ENCODE data around the gene NELFE.
"Not testable (repeated sequence)": the region's sequence is repeated elsewhere in the genome, so short reads cannot be mapped to it uniquely, and the experiment has no call there.

The NELFE gene

GRCh38 chr6:31911826-31912585, 46.8 kb downstream of the NELFE start:
- DNase-seq = no peak

- DNase-seq = not testable (repeated sequence)
These were observed 49.5 kb downstream of the NELFE start for GRCh38 chr6:31909298-31909697.

- DNase-seq = no peak
These were observed 50.0 kb downstream of the NELFE start for GRCh38 chr6:31908791-31909190.

GRCh38 chr6:31908255-31908654, 50.5 kb downstream of the NELFE start:
- DNase-seq = not testable (repeated sequence)

GRCh38 chr6:31907158-31907813, 51.5 kb downstream of the NELFE start:
- no peak for DNase-seq

GRCh38 chr6:31906727-31907126, 52.0 kb downstream of the NELFE start:
- DNase-seq = not testable (repeated sequence)

- no peak for DNase-seq
These were observed 52.6 kb downstream of the NELFE start for GRCh38 chr6:31906122-31906521.

- DNase-seq = no peak
These were observed 53.7 kb downstream of the NELFE start for GRCh38 chr6:31905041-31905440.

- no peak for DNase-seq
These were observed 54.8 kb downstream of the NELFE start for GRCh38 chr6:31903957-31904356.

All from NCI-H510A treated with DMSO at 0.1 percent for 48 hours (cell line).